Thymus (tissue), 11 donors: Measurements from ENCODE around the gene ACO1. TPM values are rescaled to one million over a fixed set of nuclear protein-coding genes. Genes with fewer than 3 reads are reported as not detected.
A peak's percentile ranks its signal among the peaks of the same experiment; 100 is the strongest.

ENCODE experiments used
- DNase-seq, 9 donors: peaks; one replicate each; pipeline ENCODE4 v3.0.0-alpha.2; 2013; ENCODE audit warnings: low spot score in 9 of 9, low read depth in 6 of 9, missing footprints in 1 of 9
- H3K27ac ChIP-seq, 2 donors: one replicate each; pipeline ENCODE4 v1.5.1; 2013; ENCODE audit warnings: control low read depth in 1 of 2, low read depth in 1 of 2, low read length in 1 of 2, mild to moderate bottlenecking in 1 of 2, moderate library complexity in 1 of 2
- H3K27me3 ChIP-seq, 2 donors: one replicate each; pipeline ENCODE4 v1.5.1; 2013; ENCODE audit warnings: low read length in 1 of 2; ENCODE audit not compliant: control insufficient read depth in 2 of 2, insufficient read depth in 1 of 2
- H3K36me3 ChIP-seq, 2 donors: one replicate each; pipeline ENCODE4 v1.5.1; 2013; ENCODE audit warnings: low read length in 1 of 2, mild to moderate bottlenecking in 1 of 2, moderate library complexity in 1 of 2; ENCODE audit not compliant: control insufficient read depth in 2 of 2, insufficient read depth in 2 of 2
- H3K4me1 ChIP-seq, 2 donors: one replicate each; pipeline ENCODE4 v1.5.1; 2013; ENCODE audit warnings: low read length in 2 of 2; ENCODE audit not compliant: control insufficient read depth in 2 of 2, insufficient read depth in 2 of 2
- H3K4me3 ChIP-seq, 2 donors: one replicate each; pipeline ENCODE4 v1.5.1; 2013; ENCODE audit warnings: low read length in 2 of 2, control low read depth in 1 of 2, mild to moderate bottlenecking in 1 of 2
- H3K9me3 ChIP-seq, 2 donors: one replicate each; pipeline ENCODE4 v1.5.1; 2013; ENCODE audit warnings: low read length in 1 of 2, mild to moderate bottlenecking in 1 of 2; ENCODE audit not compliant: control insufficient read depth in 2 of 2, insufficient read depth in 1 of 2
- WGBS: extraction: QIAGEN DNeasy Blood & Tissue Kit; methylation state at CpG from one replicate; pipeline ENCODE4 v1.1.7; 2013; 5-methylcytosine and 5-hydroxymethylcytosine counted together
- polyA plus RNA-seq: library from polyadenylated mRNA; stranded (reverse); fragments of 200-250 nt; gene quantifications from one replicate; pipeline ENCODE4 v1.2.3, GENCODE V29; 2013
- total RNA-seq: library from RNA; stranded (reverse); fragments of 120-200 nt; gene quantifications from one replicate; pipeline ENCODE4 v1.2.4, GENCODE V29; 2013
- donor health status: healthy.

Gene ACO1
- total and polyA plus RNA-seq, 2 donors = 9.0 to 18.7 TPM

DNA sequence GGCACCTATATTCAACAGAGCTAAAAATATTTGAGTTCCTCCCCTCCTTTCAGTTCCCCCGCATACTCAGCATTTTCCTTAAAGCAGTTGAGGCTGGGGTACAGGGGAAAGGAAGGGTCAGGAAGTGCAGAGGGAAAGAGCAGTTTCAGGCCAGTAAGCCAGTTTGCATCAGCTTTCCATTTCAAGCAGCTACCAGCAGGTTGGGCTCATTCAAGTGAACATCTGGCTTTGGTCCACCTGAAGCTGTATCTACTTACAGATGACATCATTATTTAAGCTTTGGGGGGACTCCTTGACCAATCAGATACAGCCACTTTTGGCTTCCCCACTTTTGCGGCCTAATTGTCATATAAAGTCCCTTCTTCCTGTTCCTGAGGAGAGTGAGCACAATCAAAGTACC, 8.2 kb upstream of the ACO1 start:
- DNase-seq = no peak
- H3K27me3 ChIP-seq = peaks cover 0 to 7% of the 10 kb centered on the region in 2 donors
- H3K4me1 ChIP-seq = no peaks in the 10 kb centered on the region
- no peaks in the 10 kb centered on the region for H3K36me3 ChIP-seq
- no peaks in the 10 kb centered on the region for H3K9me3 ChIP-seq
- H3K27ac ChIP-seq = no peak overlapping the region
- 41% methylated on average over 2 of the region's 2 CpGs for WGBS
- H3K4me3 ChIP-seq = no peak overlapping the region

DNA sequence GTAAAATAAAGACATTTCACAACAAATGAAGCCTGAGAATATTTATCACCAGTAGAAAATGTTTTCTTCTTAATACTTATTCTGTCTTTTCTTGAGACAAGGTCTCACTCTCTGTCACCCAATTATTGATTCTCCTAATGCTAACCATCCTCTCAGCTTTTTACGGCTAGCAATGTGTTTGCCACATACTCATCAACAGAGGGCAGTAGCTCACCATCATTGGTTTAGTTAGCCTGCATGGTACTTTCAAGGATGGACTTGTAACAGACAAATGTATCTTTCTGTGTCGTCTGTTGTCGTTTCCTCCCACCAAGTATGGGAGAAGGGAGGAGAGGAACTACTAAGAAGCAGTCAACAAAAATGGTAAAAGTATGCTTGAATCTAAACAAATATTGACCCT, 5.9 kb upstream of the ACO1 start:
- peaks cover 6 to 28% of the 10 kb centered on the region in 2 donors for H3K27me3 ChIP-seq
- peaks cover 0 to under 1% of the 10 kb centered on the region in 2 donors for H3K4me1 ChIP-seq
- no peaks in the 10 kb centered on the region for H3K36me3 ChIP-seq
- WGBS = under 1% methylated on average over 3 of the region's 3 CpGs
- no peaks in the 10 kb centered on the region for H3K9me3 ChIP-seq
- no peak overlapping the region for H3K27ac ChIP-seq
- peak in 8 of 9 donors; percentile 24 to 80 (median 53) for DNase-seq
- H3K4me3 ChIP-seq = no peak overlapping the region

GRCh38 chr9:32378993-32379729, 5.3 kb upstream of the ACO1 start:
- Histone ChIP-seq H3K4me1 (peaks cover 0 to 8% of the 10 kb centered on the region in 2 donors), H3K9me3 (no peaks in the 10 kb centered on the region), H3K27ac (no peak overlapping the region), H3K4me3 (no peak overlapping the region), H3K27me3 (peaks cover 7 to 33% of the 10 kb centered on the region in 2 donors), H3K36me3 (no peaks in the 10 kb centered on the region)
- 29% methylated on average over 5 of the region's 5 CpGs for WGBS
- peak; percentile 49 to 91 (median 76) for DNase-seq

DNA sequence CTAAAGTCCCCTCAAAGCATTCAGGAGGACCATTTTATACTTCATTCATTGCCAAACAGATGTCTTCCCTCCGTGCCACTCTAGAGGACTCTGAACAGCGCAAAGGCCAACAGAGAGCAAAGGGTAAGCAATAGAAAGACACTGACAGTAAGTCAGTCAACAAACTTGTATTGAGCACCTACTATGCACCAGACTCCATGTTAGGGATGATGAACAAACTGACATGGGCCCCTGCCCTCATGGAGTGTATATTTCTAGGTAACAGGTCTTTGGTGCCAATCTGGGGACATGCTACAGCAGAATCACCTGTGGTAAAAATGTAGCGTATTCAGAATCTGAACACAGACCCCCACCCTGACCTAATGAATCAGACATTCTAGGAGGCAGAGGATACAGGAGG, 3.5 kb upstream of the ACO1 start:
- Histone ChIP-seq H3K9me3 (no peaks in the 10 kb centered on the region), H3K4me1 (peaks cover 4 to 17% of the 10 kb centered on the region in 2 donors), H3K36me3 (no peaks in the 10 kb centered on the region), H3K4me3 (no peak overlapping the region), H3K27ac (no peak overlapping the region), H3K27me3 (peaks cover 7 to 35% of the 10 kb centered on the region in 2 donors)
- 93% methylated on average over 3 of the region's 3 CpGs for WGBS
- DNase-seq = no peak

- no peaks in the 10 kb centered on the region for H3K9me3 ChIP-seq
- H3K27ac ChIP-seq = no peak overlapping the region
- H3K4me3 ChIP-seq = no peak overlapping the region
- H3K27me3 ChIP-seq = peaks cover 7 to 35% of the 10 kb centered on the region in 2 donors
- 70% methylated on average over 14 of the region's 14 CpGs for WGBS
- no peaks in the 10 kb centered on the region for H3K36me3 ChIP-seq
- H3K4me1 ChIP-seq = peaks cover 4 to 19% of the 10 kb centered on the region in 2 donors
- no peak for DNase-seq
These were observed 1.7 kb upstream of the ACO1 start for GRCh38 chr9:32382565-32383320.

DNA sequence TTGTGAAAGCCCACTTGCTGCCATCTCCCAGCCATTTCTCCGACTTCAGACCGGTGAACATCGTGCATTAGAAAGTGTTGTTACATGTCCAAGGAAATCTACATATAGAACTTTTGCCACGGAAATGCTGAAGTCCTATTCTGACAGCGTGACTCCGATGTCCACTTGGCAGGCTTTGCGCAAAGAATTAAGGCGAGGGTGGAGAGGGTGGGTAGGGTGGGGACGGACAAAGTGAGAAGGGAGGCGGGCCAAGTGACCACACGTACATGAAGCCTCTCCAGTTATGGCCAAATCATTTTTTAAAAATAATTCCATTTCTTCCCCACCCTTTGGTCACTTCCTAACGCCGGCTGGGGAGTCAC, 460 bp upstream of the ACO1 start:
- Histone ChIP-seq H3K27me3 (peaks cover 7 to 35% of the 10 kb centered on the region in 2 donors), H3K36me3 (no peaks in the 10 kb centered on the region), H3K9me3 (no peaks in the 10 kb centered on the region), H3K4me3 (peak overlapping the region; percentile 76 to 85), H3K4me1 (peaks cover 4 to 19% of the 10 kb centered on the region in 2 donors), H3K27ac (peak overlapping the region in 1 of 2 donors; percentile 54)
- under 1% methylated on average over 13 of the region's 13 CpGs for WGBS
- DNase-seq = peak in 1 of 9 donors; percentile 17

- Histone ChIP-seq H3K4me3 (peak overlapping the region; percentile 76 to 85), H3K4me1 (peaks cover 4 to 19% of the 10 kb centered on the region in 2 donors), H3K36me3 (no peaks in the 10 kb centered on the region), H3K9me3 (no peaks in the 10 kb centered on the region), H3K27me3 (peaks cover 7 to 32% of the 10 kb centered on the region in 2 donors), H3K27ac (peak overlapping the region; percentile 58 to 65)
- WGBS = 62% methylated on average over 2 of the region's 2 CpGs
- peak in 1 of 9 donors; percentile 7 for DNase-seq
These were observed 875 bp downstream of the ACO1 start for GRCh38 chr9:32385152-32385884.

DNA sequence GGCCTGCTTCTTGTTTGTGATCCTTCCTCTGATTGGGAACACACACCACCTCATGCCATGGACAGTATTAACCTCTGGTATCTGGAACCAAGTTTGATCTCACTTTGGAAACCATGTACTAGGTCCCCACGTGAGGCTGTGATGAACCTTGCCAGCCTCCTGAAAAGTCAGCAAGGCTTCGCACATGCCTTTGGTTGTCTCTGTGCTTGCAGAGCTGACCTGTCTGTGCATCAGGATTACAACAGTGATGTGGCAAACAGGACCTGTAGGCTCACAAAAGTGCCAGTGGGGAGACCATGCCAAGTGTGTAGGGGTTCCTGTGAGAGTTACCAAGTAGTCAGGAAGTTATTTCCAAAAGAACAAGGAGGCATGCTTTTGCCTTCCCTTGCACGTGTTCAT, 1.4 kb downstream of the ACO1 start:
- Histone ChIP-seq H3K4me1 (peaks cover 4 to 19% of the 10 kb centered on the region in 2 donors), H3K4me3 (no peak overlapping the region), H3K27ac (no peak overlapping the region), H3K27me3 (peaks cover 7 to 31% of the 10 kb centered on the region in 2 donors), H3K9me3 (no peaks in the 10 kb centered on the region), H3K36me3 (no peaks in the 10 kb centered on the region)
- no peak for DNase-seq
- WGBS = 96% methylated on average over 3 of the region's 3 CpGs

DNA sequence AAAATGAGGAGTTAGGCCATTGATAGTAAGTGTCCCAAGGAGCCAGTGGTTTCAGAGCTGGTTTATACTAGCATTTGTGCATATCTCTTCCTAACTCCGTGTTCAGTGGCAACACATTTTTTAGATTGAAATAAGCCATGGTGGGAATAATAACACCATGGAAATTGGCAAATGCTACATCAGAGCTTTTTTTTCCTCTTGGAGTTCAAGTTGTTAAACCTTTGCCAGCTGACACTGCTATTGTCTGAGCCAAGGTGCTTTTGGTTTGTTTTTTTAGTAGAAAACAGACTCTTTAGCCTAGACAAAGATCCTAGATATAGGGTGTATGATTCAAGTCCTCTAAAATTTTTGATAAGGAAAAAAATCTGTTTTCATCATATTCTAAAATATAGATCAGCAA, 2.8 kb downstream of the ACO1 start:
- Histone ChIP-seq H3K27ac (no peak overlapping the region), H3K9me3 (no peaks in the 10 kb centered on the region), H3K27me3 (peaks cover 7 to 18% of the 10 kb centered on the region in 2 donors), H3K4me1 (peaks cover 4 to 19% of the 10 kb centered on the region in 2 donors), H3K36me3 (no peaks in the 10 kb centered on the region), H3K4me3 (no peak overlapping the region)
- WGBS = 99% methylated on average over 1 of the region's 1 CpG
- no peak for DNase-seq
